Subcutaneous abdominal adipose tissue (tissue), 5 donors: ENCODE measurements around the gene TLE7.

Experiments
- H3K27ac ChIP-seq: one replicate; pipeline ENCODE4 v1.7.0; 2013; ENCODE audit warnings: low read depth, mild to moderate bottlenecking, inconsistent platforms, low read length, moderate library complexity
- H3K27me3 ChIP-seq, 5 donors: one replicate each; pipeline ENCODE4 v1.7.0; 2013; ENCODE audit warnings: low read length in 5 of 5, inconsistent platforms in 1 of 5; ENCODE audit not compliant: control insufficient read depth in 5 of 5, insufficient read depth in 4 of 5
- H3K36me3 ChIP-seq, 5 donors: one replicate each; pipeline ENCODE4 v1.7.0; 2013; ENCODE audit warnings: low read length in 5 of 5; ENCODE audit not compliant: control insufficient read depth in 5 of 5, insufficient read depth in 5 of 5
- H3K4me1 ChIP-seq, 5 donors: one replicate each; pipeline ENCODE4 v1.7.0; 2013; ENCODE audit warnings: low read length in 5 of 5, mild to moderate bottlenecking in 3 of 5, moderate library complexity in 1 of 5; ENCODE audit not compliant: control insufficient read depth in 5 of 5, insufficient read depth in 5 of 5
- H3K4me3 ChIP-seq, 5 donors: one replicate each; pipeline ENCODE4 v1.7.0; 2013; ENCODE audit warnings: low read length in 5 of 5, low read depth in 1 of 5
- H3K9ac ChIP-seq, 5 donors: one replicate each; pipeline ENCODE4 v1.7.0; 2013; ENCODE audit warnings: low read length in 5 of 5, mild to moderate bottlenecking in 4 of 5, moderate library complexity in 3 of 5
- H3K9me3 ChIP-seq, 5 donors: one replicate each; pipeline ENCODE4 v1.7.0; 2013; ENCODE audit warnings: low read length in 5 of 5; ENCODE audit not compliant: control insufficient read depth in 5 of 5
- donor health status: healthy.
- donor health status: healthy.
- donor health status: healthy.
- donor health status: healthy.
- donor health status: healthy.

The TLE7 gene

GRCh38 chr16:71431991-71432390 is 9.9 kb downstream of the TLE7 start:
- peaks cover 0 to 2% (median 0%) of the 10 kb centered on the region in 5 donors for H3K9me3 ChIP-seq
- no peak overlapping the region for H3K9ac ChIP-seq
- peaks cover 0 to 15% (median 10%) of the 10 kb centered on the region in 5 donors for H3K27me3 ChIP-seq
- peaks cover 0 to 7% (median 3%) of the 10 kb centered on the region in 5 donors for H3K4me1 ChIP-seq
- H3K36me3 ChIP-seq = no peaks in the 10 kb centered on the region
- H3K4me3 ChIP-seq = no peak overlapping the region
- no peak overlapping the region for H3K27ac ChIP-seq

GRCh38 chr16:71431176-71431575 is 10.7 kb downstream of the TLE7 start:
- Histone ChIP-seq H3K9me3 (peaks cover 0 to 2% (median 0%) of the 10 kb centered on the region in 5 donors), H3K4me1 (peaks cover 0 to 8% (median 3%) of the 10 kb centered on the region in 5 donors), H3K36me3 (no peaks in the 10 kb centered on the region), H3K27me3 (peaks cover 3 to 20% (median 16%) of the 10 kb centered on the region in 5 donors), H3K27ac (no peak overlapping the region), H3K9ac (no peak overlapping the region), H3K4me3 (no peak overlapping the region)

GRCh38 chr16:71430744-71431143 is 11.1 kb downstream of the TLE7 start:
- Histone ChIP-seq H3K36me3 (no peaks in the 10 kb centered on the region), H3K4me3 (no peak overlapping the region), H3K27me3 (peaks cover 7 to 25% (median 20%) of the 10 kb centered on the region in 5 donors), H3K27ac (no peak overlapping the region), H3K9ac (no peak overlapping the region), H3K9me3 (peaks cover 0 to 2% (median 0%) of the 10 kb centered on the region in 5 donors), H3K4me1 (peaks cover 0 to 10% (median 3%) of the 10 kb centered on the region in 5 donors)

- Histone ChIP-seq H3K9me3 (peaks cover 0 to 2% (median 0%) of the 10 kb centered on the region in 5 donors), H3K36me3 (no peaks in the 10 kb centered on the region), H3K27me3 (peaks cover 11 to 31% (median 25%) of the 10 kb centered on the region in 5 donors), H3K27ac (no peak overlapping the region), H3K9ac (no peak overlapping the region), H3K4me3 (no peak overlapping the region), H3K4me1 (peaks cover 0 to 7% (median 2%) of the 10 kb centered on the region in 5 donors)
Observed at GRCh38 chr16:71429581-71429980, 12.3 kb downstream of the TLE7 start.

- peaks cover 13 to 35% (median 30%) of the 10 kb centered on the region in 5 donors for H3K27me3 ChIP-seq
- peaks cover 0 to 2% (median 0%) of the 10 kb centered on the region in 5 donors for H3K9me3 ChIP-seq
- peaks cover 0 to 4% (median 0%) of the 10 kb centered on the region in 5 donors for H3K4me1 ChIP-seq
- no peak overlapping the region for H3K9ac ChIP-seq
- H3K27ac ChIP-seq = no peak overlapping the region
- H3K36me3 ChIP-seq = no peaks in the 10 kb centered on the region
- H3K4me3 ChIP-seq = no peak overlapping the region
Observed at GRCh38 chr16:71428883-71429282, 13.0 kb downstream of the TLE7 start.

- peaks cover 0 to 4% (median 0%) of the 10 kb centered on the region in 5 donors for H3K4me1 ChIP-seq
- H3K4me3 ChIP-seq = no peak overlapping the region
- H3K36me3 ChIP-seq = no peaks in the 10 kb centered on the region
- peaks cover 13 to 38% (median 30%) of the 10 kb centered on the region in 5 donors for H3K27me3 ChIP-seq
- no peak overlapping the region for H3K9ac ChIP-seq
- peaks cover 0 to 2% (median 0%) of the 10 kb centered on the region in 5 donors for H3K9me3 ChIP-seq
- no peak overlapping the region for H3K27ac ChIP-seq
Observed at GRCh38 chr16:71428385-71428784, 13.5 kb downstream of the TLE7 start.

- no peak overlapping the region for H3K4me3 ChIP-seq
- no peak overlapping the region for H3K27ac ChIP-seq
- H3K9me3 ChIP-seq = peaks cover 0 to 2% (median 0%) of the 10 kb centered on the region in 5 donors
- H3K9ac ChIP-seq = no peak overlapping the region
- peaks cover 0 to 4% (median 0%) of the 10 kb centered on the region in 5 donors for H3K4me1 ChIP-seq
- H3K36me3 ChIP-seq = no peaks in the 10 kb centered on the region
- H3K27me3 ChIP-seq = peaks cover 13 to 38% (median 30%) of the 10 kb centered on the region in 5 donors
Observed at GRCh38 chr16:71426880-71427615, 14.8 kb downstream of the TLE7 start.

- H3K36me3 ChIP-seq = no peaks in the 10 kb centered on the region
- H3K4me3 ChIP-seq = peak overlapping the region in 1 of 5 donors; percentile 22
- H3K27ac ChIP-seq = no peak overlapping the region
- no peak overlapping the region for H3K9ac ChIP-seq
- peaks cover 0 to 2% (median 0%) of the 10 kb centered on the region in 5 donors for H3K9me3 ChIP-seq
- peaks cover 15 to 37% (median 30%) of the 10 kb centered on the region in 5 donors for H3K27me3 ChIP-seq
- peaks cover 0 to 4% (median 0%) of the 10 kb centered on the region in 5 donors for H3K4me1 ChIP-seq
Observed at GRCh38 chr16:71426069-71426879, 15.6 kb downstream of the TLE7 start.

GRCh38 chr16:71425746-71426068 is 16.1 kb downstream of the TLE7 start:
- Histone ChIP-seq H3K4me1 (peaks cover 0 to 4% (median 0%) of the 10 kb centered on the region in 5 donors), H3K9me3 (peaks cover 0 to 2% (median 0%) of the 10 kb centered on the region in 5 donors), H3K27ac (no peak overlapping the region), H3K9ac (no peak overlapping the region), H3K4me3 (no peak overlapping the region), H3K27me3 (peaks cover 15 to 34% (median 26%) of the 10 kb centered on the region in 5 donors), H3K36me3 (no peaks in the 10 kb centered on the region)

GRCh38 chr16:71424626-71425025 is 17.2 kb downstream of the TLE7 start:
- no peak overlapping the region for H3K27ac ChIP-seq
- peaks cover 0 to 2% (median 0%) of the 10 kb centered on the region in 5 donors for H3K9me3 ChIP-seq
- H3K36me3 ChIP-seq = no peaks in the 10 kb centered on the region
- peaks cover 0 to 4% (median 0%) of the 10 kb centered on the region in 5 donors for H3K4me1 ChIP-seq
- no peak overlapping the region for H3K9ac ChIP-seq
- H3K27me3 ChIP-seq = peaks cover 15 to 29% (median 23%) of the 10 kb centered on the region in 5 donors
- no peak overlapping the region for H3K4me3 ChIP-seq
